Upper lobe of left lung (tissue), 4 donors: ENCODE measurements around the gene LRRC19.

Experiments
- POLR2A ChIP-seq, 4 donors: fragments of 450-650 bp; IDR thresholded peaks; one replicate each; pipeline ENCODE4 v1.5.1; 2016 to 2017; ENCODE audit warnings: antibody characterized with exemption in 4 of 4, mild to moderate bottlenecking in 2 of 4
- TF ChIP-seq, protein P1 (sequence below), 6 experiments: fragments of 450-650 bp in 4 of 6; fragments of 200-600 bp in 2 of 6; sonication (generic) in 2 of 6; IDR thresholded peaks; one replicate each; pipeline ENCODE4 v1.5.1; 2016 to 2019; ENCODE audit warnings: antibody characterized with exemption in 6 of 6

DNA sequence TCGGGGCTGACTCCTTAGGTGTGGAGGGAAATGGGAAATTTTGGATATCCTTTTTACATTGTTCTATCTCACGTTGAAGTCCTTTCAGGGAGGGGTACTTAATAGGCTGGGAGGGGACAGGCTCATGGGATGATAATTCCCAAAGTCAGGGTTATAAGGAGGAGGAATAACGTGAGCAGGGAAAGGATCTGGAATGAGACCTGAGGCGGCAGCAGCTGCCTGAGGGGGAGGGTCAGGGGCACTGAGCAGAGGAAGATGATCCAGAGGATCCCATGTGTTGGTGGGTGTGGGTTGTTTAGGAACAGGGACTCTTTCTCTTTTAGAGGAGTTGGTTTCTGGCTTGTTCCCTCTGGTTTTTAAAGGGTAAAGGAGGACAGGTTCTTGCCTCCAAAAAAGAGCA, 30.5 kb downstream of the LRRC19 start:
- TF ChIP-seq, protein P1, sequence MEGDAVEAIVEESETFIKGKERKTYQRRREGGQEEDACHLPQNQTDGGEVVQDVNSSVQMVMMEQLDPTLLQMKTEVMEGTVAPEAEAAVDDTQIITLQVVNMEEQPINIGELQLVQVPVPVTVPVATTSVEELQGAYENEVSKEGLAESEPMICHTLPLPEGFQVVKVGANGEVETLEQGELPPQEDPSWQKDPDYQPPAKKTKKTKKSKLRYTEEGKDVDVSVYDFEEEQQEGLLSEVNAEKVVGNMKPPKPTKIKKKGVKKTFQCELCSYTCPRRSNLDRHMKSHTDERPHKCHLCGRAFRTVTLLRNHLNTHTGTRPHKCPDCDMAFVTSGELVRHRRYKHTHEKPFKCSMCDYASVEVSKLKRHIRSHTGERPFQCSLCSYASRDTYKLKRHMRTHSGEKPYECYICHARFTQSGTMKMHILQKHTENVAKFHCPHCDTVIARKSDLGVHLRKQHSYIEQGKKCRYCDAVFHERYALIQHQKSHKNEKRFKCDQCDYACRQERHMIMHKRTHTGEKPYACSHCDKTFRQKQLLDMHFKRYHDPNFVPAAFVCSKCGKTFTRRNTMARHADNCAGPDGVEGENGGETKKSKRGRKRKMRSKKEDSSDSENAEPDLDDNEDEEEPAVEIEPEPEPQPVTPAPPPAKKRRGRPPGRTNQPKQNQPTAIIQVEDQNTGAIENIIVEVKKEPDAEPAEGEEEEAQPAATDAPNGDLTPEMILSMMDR (IDR thresholded peaks at IDR 0.05), result no peak
- TF ChIP-seq POLR2A (IDR thresholded peaks at IDR 0.05), result no peak
